Tibial nerve (tissue), 4 donors: ENCODE data around the gene PRKCE.

Source experiments
- EP300 ChIP-seq, 2 donors: sonication (generic); formaldehyde crosslinking; IDR thresholded peaks; one replicate each; pipeline ENCODE4 v1.6.1; 2017; ENCODE audit warnings: antibody characterized with exemption in 2 of 2, mild to moderate bottlenecking in 1 of 2
- POLR2A ChIP-seq, 2 donors: fragments of 450-650 bp; IDR thresholded peaks; one replicate each; pipeline ENCODE4 v1.6.1; 2017; ENCODE audit warnings: antibody characterized with exemption in 2 of 2, mild to moderate bottlenecking in 2 of 2, moderate library complexity in 2 of 2
- TF ChIP-seq, protein P1 (sequence below), 5 experiments: fragments of 200-600 bp in 3 of 5; fragments of 450-650 bp in 2 of 5; sonication (generic) in 3 of 5; IDR thresholded peaks; one replicate each; pipeline ENCODE4 v1.5.1; 2016 to 2019; ENCODE audit warnings: antibody characterized with exemption in 5 of 5, mild to moderate bottlenecking in 3 of 5, moderate library complexity in 2 of 5

DNA sequence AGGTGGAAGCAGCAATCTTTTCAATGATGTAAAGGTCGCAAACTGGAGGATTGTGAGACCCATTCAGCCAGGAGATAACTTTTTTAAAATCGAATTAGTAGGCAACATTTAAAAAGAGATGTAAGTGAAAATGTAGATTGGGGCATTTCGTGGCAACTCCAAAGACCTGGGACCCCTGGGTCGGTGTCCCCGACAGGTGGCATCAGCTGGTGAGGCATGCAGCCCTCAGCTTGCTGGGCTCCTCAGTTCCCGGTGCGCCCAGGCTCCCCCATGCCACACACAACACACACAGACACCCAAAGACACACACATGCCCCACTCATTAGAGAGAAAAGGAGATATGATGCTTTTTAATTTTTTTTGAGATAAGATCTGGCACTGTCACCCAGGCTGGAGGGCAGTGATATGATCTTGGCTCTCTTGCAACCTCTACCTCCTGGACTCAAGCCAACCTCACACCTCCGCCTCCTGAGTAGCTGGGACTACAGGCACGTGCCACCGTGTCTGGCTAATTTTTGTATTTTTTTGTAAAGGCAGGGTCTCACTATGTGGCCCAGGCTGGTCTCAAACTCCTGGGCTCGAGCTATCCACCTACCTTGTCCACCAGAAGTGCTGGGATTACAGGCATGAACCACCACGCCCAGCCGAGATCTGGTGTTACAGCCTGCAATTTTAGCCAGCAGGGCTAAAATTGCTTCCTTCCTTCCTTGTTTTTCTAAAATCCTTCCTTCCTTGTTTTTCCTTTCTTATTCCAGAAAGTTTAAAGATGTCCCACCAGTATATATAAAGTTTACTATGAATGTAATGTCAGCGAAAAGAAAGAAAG lies 523.1 kb downstream of the PRKCE start:
- TF ChIP-seq POLR2A (IDR thresholded peaks at IDR 0.05) (no peak), EP300 (IDR thresholded peaks at IDR 0.05) (no peak)
- TF ChIP-seq, protein P1, sequence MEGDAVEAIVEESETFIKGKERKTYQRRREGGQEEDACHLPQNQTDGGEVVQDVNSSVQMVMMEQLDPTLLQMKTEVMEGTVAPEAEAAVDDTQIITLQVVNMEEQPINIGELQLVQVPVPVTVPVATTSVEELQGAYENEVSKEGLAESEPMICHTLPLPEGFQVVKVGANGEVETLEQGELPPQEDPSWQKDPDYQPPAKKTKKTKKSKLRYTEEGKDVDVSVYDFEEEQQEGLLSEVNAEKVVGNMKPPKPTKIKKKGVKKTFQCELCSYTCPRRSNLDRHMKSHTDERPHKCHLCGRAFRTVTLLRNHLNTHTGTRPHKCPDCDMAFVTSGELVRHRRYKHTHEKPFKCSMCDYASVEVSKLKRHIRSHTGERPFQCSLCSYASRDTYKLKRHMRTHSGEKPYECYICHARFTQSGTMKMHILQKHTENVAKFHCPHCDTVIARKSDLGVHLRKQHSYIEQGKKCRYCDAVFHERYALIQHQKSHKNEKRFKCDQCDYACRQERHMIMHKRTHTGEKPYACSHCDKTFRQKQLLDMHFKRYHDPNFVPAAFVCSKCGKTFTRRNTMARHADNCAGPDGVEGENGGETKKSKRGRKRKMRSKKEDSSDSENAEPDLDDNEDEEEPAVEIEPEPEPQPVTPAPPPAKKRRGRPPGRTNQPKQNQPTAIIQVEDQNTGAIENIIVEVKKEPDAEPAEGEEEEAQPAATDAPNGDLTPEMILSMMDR (IDR thresholded peaks at IDR 0.05), result no peak
